ENCODE measurements around the gene PRKAR1B. TPM values are rescaled to one million over a fixed set of nuclear protein-coding genes. Genes with fewer than 3 reads are reported as not detected.

The PRKAR1B gene
- total RNA-seq, 2 donors from 2014 or later: 2.0 to 3.4 TPM

DNA sequence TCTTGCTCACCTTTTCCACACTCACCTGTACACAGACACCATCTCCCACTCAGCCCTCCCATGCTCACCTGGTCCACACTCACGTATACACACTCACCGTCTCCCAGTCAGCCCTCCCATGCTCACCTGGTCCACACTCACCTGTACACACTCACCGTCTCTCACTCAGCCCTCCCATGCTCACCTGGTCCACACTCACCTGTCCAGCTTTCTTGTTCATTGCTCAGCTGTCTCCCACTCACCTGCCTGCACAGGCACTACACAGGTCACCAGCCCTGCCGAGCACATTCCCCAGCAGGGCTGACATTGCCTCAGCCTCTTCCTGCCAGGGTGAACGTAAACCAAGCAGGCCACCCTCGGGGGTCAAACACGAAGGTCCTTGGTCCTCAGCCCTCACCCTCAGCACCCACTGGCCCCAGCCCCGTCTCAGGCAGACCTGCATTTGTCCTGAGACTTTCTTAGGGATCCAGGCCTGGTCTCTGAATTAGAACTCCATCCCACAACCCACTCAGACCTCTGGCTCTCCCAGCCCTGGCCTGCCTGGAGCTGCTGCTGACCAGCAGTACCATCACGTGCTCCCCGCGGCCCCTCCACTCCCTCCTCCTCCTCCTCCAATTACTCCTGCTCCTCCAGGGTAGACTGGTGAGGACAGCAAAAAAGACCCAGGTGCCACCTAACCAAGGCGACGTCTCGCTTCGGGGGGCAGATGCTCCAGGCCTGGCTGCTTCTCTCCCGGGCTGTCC, 13.4 kb downstream of the PRKAR1B start:
- Histone ChIP-seq H3K36me3 (replicated peaks in 1 of 2; ENCODE audit: insufficient read depth in 1 of 2, low read depth in 2 of 2) (no peaks in the 10 kb centered on the region), H3K27ac (no peak overlapping the region), H3K9me3 (no peaks in the 10 kb centered on the region), H3K27me3 (no peaks in the 10 kb centered on the region), H3K4me1 (peaks cover 6% of the 10 kb centered on the region), H3K4me3 (no peak overlapping the region)
- DNase-seq: no peak
- TF ChIP-seq, protein P1, sequence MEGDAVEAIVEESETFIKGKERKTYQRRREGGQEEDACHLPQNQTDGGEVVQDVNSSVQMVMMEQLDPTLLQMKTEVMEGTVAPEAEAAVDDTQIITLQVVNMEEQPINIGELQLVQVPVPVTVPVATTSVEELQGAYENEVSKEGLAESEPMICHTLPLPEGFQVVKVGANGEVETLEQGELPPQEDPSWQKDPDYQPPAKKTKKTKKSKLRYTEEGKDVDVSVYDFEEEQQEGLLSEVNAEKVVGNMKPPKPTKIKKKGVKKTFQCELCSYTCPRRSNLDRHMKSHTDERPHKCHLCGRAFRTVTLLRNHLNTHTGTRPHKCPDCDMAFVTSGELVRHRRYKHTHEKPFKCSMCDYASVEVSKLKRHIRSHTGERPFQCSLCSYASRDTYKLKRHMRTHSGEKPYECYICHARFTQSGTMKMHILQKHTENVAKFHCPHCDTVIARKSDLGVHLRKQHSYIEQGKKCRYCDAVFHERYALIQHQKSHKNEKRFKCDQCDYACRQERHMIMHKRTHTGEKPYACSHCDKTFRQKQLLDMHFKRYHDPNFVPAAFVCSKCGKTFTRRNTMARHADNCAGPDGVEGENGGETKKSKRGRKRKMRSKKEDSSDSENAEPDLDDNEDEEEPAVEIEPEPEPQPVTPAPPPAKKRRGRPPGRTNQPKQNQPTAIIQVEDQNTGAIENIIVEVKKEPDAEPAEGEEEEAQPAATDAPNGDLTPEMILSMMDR (IDR thresholded peaks at IDR 0.05): no peak
- TF ChIP-seq POLR2A (IDR thresholded peaks at IDR 0.05): no peak
- WGBS, 2 donors: 87 to 94% methylated on average over 13 to 16 of the region's 16 CpGs
- intact Hi-C loops (cut with DNase I): no loop called here
- no peak for ATAC-seq

DNA sequence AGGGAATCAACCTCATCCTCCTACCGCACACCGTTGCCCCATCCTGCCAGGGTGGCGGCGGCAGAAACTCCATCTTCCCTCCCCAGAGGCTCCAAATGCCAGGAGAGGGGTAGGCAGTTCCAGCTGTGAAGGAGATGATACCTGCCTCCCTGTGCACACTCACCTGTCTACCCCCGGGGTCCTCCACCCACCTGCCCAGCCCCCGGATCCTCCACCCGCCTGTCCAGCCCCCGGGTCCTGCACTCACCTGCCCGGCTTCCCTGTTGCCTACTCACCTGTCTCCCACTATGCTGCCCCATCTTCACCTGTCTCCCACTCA, 14.0 kb downstream of the PRKAR1B start:
- H3K36me3 ChIP-seq (replicated peaks in 1 of 2; ENCODE audit: insufficient read depth in 1 of 2, low read depth in 2 of 2): no peaks in the 10 kb centered on the region
- peaks cover 6% of the 10 kb centered on the region for H3K4me1 ChIP-seq
- 92 to 94% methylated on average over 9 of the region's 9 CpGs for WGBS, 2 donors
- H3K9me3 ChIP-seq: no peaks in the 10 kb centered on the region
- H3K27ac ChIP-seq: no peak overlapping the region
- DNase-seq: no peak
- intact Hi-C loops (cut with DNase I): no loop called here
- no peaks in the 10 kb centered on the region for H3K27me3 ChIP-seq
- no peak for ATAC-seq
- H3K4me3 ChIP-seq: no peak overlapping the region
- TF ChIP-seq, protein P1 (IDR thresholded peaks at IDR 0.05): no peak
- no peak for TF ChIP-seq POLR2A (IDR thresholded peaks at IDR 0.05)

DNA sequence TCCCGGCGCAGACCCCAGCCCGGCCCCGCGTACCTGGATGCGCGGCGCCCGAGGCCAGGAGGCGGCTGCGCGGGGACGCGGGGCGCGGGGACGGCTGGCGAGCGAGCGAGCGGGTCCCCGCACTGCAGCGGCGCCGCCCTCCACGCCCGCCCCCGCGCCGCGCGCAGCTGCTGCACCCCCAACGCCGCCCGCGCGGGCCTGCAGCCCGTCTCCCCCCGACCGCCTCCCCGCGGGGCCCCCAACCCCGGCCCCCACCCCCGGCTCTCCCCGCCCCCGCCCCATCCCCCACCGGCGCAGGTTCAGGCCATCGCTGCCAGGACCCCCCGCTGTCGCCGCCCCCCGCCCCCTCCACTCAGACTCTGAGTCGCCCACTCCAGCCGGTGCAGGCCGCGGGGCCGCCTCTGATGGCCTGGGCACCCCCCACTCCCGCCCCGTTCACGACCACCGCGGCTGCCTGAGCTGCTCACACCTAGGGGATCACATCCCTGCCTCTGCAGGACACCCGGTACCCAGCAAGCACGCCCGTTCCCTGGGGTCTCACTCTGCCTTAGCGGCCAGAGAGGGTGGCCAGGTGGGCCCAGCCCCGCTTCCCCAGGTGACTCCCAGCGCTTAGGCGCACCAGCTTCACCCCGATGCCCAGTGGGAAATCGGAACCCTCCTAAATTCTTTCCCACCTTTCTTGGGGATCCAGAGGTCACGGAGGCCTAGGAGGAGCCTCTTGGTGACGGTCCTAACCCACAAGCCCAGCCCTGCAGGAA, 14.5 kb downstream of the PRKAR1B start:
- DNase-seq (peak in 1 of 4 donors; percentile 1), ATAC-seq (no peak)
- H3K9me3 ChIP-seq: no peaks in the 10 kb centered on the region
- H3K27ac ChIP-seq: no peak overlapping the region
- no peak for TF ChIP-seq POLR2A (IDR thresholded peaks at IDR 0.05)
- TF ChIP-seq, protein P1 (IDR thresholded peaks at IDR 0.05): no peak
- H3K36me3 ChIP-seq (replicated peaks in 1 of 2; ENCODE audit: insufficient read depth in 1 of 2, low read depth in 2 of 2): no peaks in the 10 kb centered on the region
- peaks cover 6% of the 10 kb centered on the region for H3K4me1 ChIP-seq
- no peak overlapping the region for H3K4me3 ChIP-seq
- no peaks in the 10 kb centered on the region for H3K27me3 ChIP-seq
- intact Hi-C loops (cut with DNase I): no loop called here
- 39 to 100% methylated on average over 4 to 21 of the region's 74 CpGs for WGBS, 2 donors

DNA sequence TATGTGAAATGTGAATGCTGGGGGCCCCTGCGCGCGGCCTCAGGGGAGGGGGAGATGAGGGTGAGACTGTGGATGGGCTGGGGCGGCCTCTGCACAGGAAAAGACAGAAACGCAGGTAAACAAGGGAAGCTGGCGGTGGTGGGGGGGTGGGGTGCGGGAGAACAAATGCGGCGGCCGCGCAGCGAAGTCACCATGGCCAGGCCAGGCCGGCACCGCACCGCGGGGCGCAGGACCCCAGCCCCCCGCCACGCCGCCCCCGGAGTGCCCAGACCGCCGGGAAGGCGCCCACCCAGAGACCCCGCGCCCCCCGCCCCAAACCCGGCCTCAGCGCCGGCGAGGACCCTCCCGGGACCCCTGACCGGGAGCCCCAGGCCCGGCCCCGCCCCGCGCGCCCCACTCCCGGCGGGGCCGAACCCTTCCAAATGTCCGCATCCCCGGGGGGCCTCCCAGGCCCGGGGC, 15.1 kb downstream of the PRKAR1B start:
- Histone ChIP-seq H3K4me3 (no peak overlapping the region), H3K4me1 (peaks cover 6% of the 10 kb centered on the region), H3K36me3 (replicated peaks in 1 of 2; ENCODE audit: insufficient read depth in 1 of 2, low read depth in 2 of 2) (no peaks in the 10 kb centered on the region), H3K27me3 (no peaks in the 10 kb centered on the region), H3K27ac (no peak overlapping the region), H3K9me3 (no peaks in the 10 kb centered on the region)
- DNase-seq (no peak), ATAC-seq (no peak)
- TF ChIP-seq POLR2A (IDR thresholded peaks at IDR 0.05): no peak
- TF ChIP-seq, protein P1 (IDR thresholded peaks at IDR 0.05): no peak
- intact Hi-C loops (cut with DNase I): no loop called here
- 6 to 17% methylated on average over 15 to 44 of the region's 44 CpGs for WGBS, 2 donors
